Measurements from ENCODE around the gene ARRDC5.
"Not testable (repeated sequence)": the region's sequence is repeated elsewhere in the genome, so short reads cannot be mapped to it uniquely, and the experiment has no call there.

Gene ARRDC5

GRCh38 chr19:4902796-4903195, at the start of gene ARRDC5:
Gene ARRDC5 (minus strand): TSS chr19:4902896. CDS start chr19:4902825, 71 bp downstream.
- DNase-seq (ENCODE audit: low spot score), result no peak

GRCh38 chr19:4951656-4952055, 49.0 kb upstream of the ARRDC5 start:
- DNase-seq (ENCODE audit: low spot score), result no peak

- not testable (repeated sequence) for DNase-seq (ENCODE audit: low spot score)
Measured at GRCh38 chr19:4950650-4951049, 48.0 kb upstream of the ARRDC5 start.

GRCh38 chr19:4941638-4942169, 39.0 kb upstream of the ARRDC5 start:
- not testable (repeated sequence) for DNase-seq (ENCODE audit: low spot score)

GRCh38 chr19:4939466-4939865, 36.8 kb upstream of the ARRDC5 start:
- no peak for DNase-seq (ENCODE audit: low spot score)

GRCh38 chr19:4938461-4938860, 35.8 kb upstream of the ARRDC5 start:
- DNase-seq (ENCODE audit: low spot score), result not testable (repeated sequence)

GRCh38 chr19:4937060-4937459, 34.4 kb upstream of the ARRDC5 start:
- no peak for DNase-seq (ENCODE audit: low spot score)

GRCh38 chr19:4935444-4935843, 32.7 kb upstream of the ARRDC5 start:
- DNase-seq (ENCODE audit: low spot score), result no peak

- DNase-seq (ENCODE audit: low spot score), result no peak
Measured at GRCh38 chr19:4933528-4933927, 30.8 kb upstream of the ARRDC5 start.

- no peak for DNase-seq (ENCODE audit: low spot score)
Measured at GRCh38 chr19:4932711-4933110, 30.0 kb upstream of the ARRDC5 start.

GRCh38 chr19:4930664-4931063, 28.0 kb upstream of the ARRDC5 start:
- no peak for DNase-seq (ENCODE audit: low spot score)

GRCh38 chr19:4929186-4929585, 26.5 kb upstream of the ARRDC5 start:
- no peak for DNase-seq (ENCODE audit: low spot score)

GRCh38 chr19:4923276-4923747, 20.6 kb upstream of the ARRDC5 start:
- DNase-seq (ENCODE audit: low spot score), result no peak

GRCh38 chr19:4922530-4923275, 20.0 kb upstream of the ARRDC5 start:
- no peak for DNase-seq (ENCODE audit: low spot score)

GRCh38 chr19:4916292-4917082, 13.8 kb upstream of the ARRDC5 start:
- DNase-seq (ENCODE audit: low spot score), result no peak

- DNase-seq (ENCODE audit: low spot score), result no peak
Measured at GRCh38 chr19:4914736-4915501, 12.2 kb upstream of the ARRDC5 start.

- no peak for DNase-seq (ENCODE audit: low spot score)
Measured at GRCh38 chr19:4913996-4914735, 11.5 kb upstream of the ARRDC5 start.

GRCh38 chr19:4911786-4912672, 9.3 kb upstream of the ARRDC5 start:
- DNase-seq (ENCODE audit: low spot score), result peak; percentile 80

GRCh38 chr19:4911314-4911713, 8.6 kb upstream of the ARRDC5 start:
- no peak for DNase-seq (ENCODE audit: low spot score)

- peak; percentile 50 for DNase-seq (ENCODE audit: low spot score)
Measured at GRCh38 chr19:4910594-4911281, 8.0 kb upstream of the ARRDC5 start.

All from D341Med (cell line).